ENCODE data around the gene SPECC1L. TPM values are rescaled to one million over a fixed set of nuclear protein-coding genes. Genes with fewer than 3 reads are reported as not detected.
A peak's percentile ranks its signal among the peaks of the same experiment; 100 is the strongest.

The SPECC1L gene
- total RNA-seq, 1 donor = 46.7 TPM

- peaks cover 45% of the 10 kb centered on the region for H4K20me1 ChIP-seq (ENCODE audit: insufficient read depth, low read length)
- H2AFZ ChIP-seq (ENCODE audit: low read length) = no peak overlapping the region
- no peak overlapping the region for H3K4me3 ChIP-seq (ENCODE audit: insufficient read depth, low read length)
- H3K36me3 ChIP-seq (ENCODE audit: insufficient read depth, low read length) = peaks cover 41% of the 10 kb centered on the region
- H3K27me3 ChIP-seq (ENCODE audit: insufficient read depth, low read length) = no peaks in the 10 kb centered on the region
- H3K79me2 ChIP-seq (ENCODE audit: insufficient read depth, low read length) = peaks cover 36% of the 10 kb centered on the region
- peak; percentile 3 for DNase-seq (ENCODE audit: insufficient read length, low spot score, missing footprints)
- H3K4me1 ChIP-seq (ENCODE audit: insufficient read depth, low read length) = no peaks in the 10 kb centered on the region
- H3K9me3 ChIP-seq (ENCODE audit: low read depth, low read length) = no peaks in the 10 kb centered on the region
- H3K4me2 ChIP-seq (ENCODE audit: insufficient read depth, low read length) = no peak overlapping the region
- H3K27ac ChIP-seq (ENCODE audit: low read depth, low read length) = no peak overlapping the region
- no peak for TF ChIP-seq CTCF (IDR thresholded peaks at IDR 0.05; ENCODE audit: extremely low read depth, low read depth, low read length)
Measured at GRCh38 chr22:24408630-24409029, 138.0 kb downstream of the SPECC1L start.

GRCh38 chr22:24409707-24410106 lies 139.1 kb downstream of the SPECC1L start:
- H3K4me2 ChIP-seq (ENCODE audit: insufficient read depth, low read length) = no peak overlapping the region
- TF ChIP-seq CTCF (IDR thresholded peaks at IDR 0.05; ENCODE audit: extremely low read depth, low read depth, low read length) = no peak
- H3K36me3 ChIP-seq (ENCODE audit: insufficient read depth, low read length) = peaks cover 38% of the 10 kb centered on the region
- H3K9me3 ChIP-seq (ENCODE audit: low read depth, low read length) = no peaks in the 10 kb centered on the region
- no peaks in the 10 kb centered on the region for H3K4me1 ChIP-seq (ENCODE audit: insufficient read depth, low read length)
- H3K4me3 ChIP-seq (ENCODE audit: insufficient read depth, low read length) = no peak overlapping the region
- H2AFZ ChIP-seq (ENCODE audit: low read length) = no peak overlapping the region
- peak; percentile 29 for DNase-seq (ENCODE audit: insufficient read length, low spot score, missing footprints)
- peaks cover 31% of the 10 kb centered on the region for H3K79me2 ChIP-seq (ENCODE audit: insufficient read depth, low read length)
- H3K27me3 ChIP-seq (ENCODE audit: insufficient read depth, low read length) = no peaks in the 10 kb centered on the region
- H4K20me1 ChIP-seq (ENCODE audit: insufficient read depth, low read length) = peaks cover 40% of the 10 kb centered on the region
- no peak overlapping the region for H3K27ac ChIP-seq (ENCODE audit: low read depth, low read length)

GRCh38 chr22:24410110-24410856 lies 139.7 kb downstream of the SPECC1L start:
- DNase-seq (ENCODE audit: insufficient read length, low spot score, missing footprints) = peak; percentile 95
- no peaks in the 10 kb centered on the region for H3K27me3 ChIP-seq (ENCODE audit: insufficient read depth, low read length)
- H3K79me2 ChIP-seq (ENCODE audit: insufficient read depth, low read length) = peaks cover 26% of the 10 kb centered on the region
- H3K4me1 ChIP-seq (ENCODE audit: insufficient read depth, low read length) = no peaks in the 10 kb centered on the region
- H3K9me3 ChIP-seq (ENCODE audit: low read depth, low read length) = no peaks in the 10 kb centered on the region
- H3K4me2 ChIP-seq (ENCODE audit: insufficient read depth, low read length) = no peak overlapping the region
- H2AFZ ChIP-seq (ENCODE audit: low read length) = no peak overlapping the region
- H3K36me3 ChIP-seq (ENCODE audit: insufficient read depth, low read length) = peaks cover 42% of the 10 kb centered on the region
- no peak overlapping the region for H3K4me3 ChIP-seq (ENCODE audit: insufficient read depth, low read length)
- H3K27ac ChIP-seq (ENCODE audit: low read depth, low read length) = no peak overlapping the region
- H4K20me1 ChIP-seq (ENCODE audit: insufficient read depth, low read length) = peaks cover 40% of the 10 kb centered on the region
- no peak for TF ChIP-seq CTCF (IDR thresholded peaks at IDR 0.05; ENCODE audit: extremely low read depth, low read depth, low read length)

- H2AFZ ChIP-seq (ENCODE audit: low read length) = no peak overlapping the region
- no peak overlapping the region for H3K4me2 ChIP-seq (ENCODE audit: insufficient read depth, low read length)
- no peaks in the 10 kb centered on the region for H3K27me3 ChIP-seq (ENCODE audit: insufficient read depth, low read length)
- no peak for TF ChIP-seq CTCF (IDR thresholded peaks at IDR 0.05; ENCODE audit: extremely low read depth, low read depth, low read length)
- DNase-seq (ENCODE audit: insufficient read length, low spot score, missing footprints) = peak; percentile 55
- H3K4me1 ChIP-seq (ENCODE audit: insufficient read depth, low read length) = no peaks in the 10 kb centered on the region
- H3K4me3 ChIP-seq (ENCODE audit: insufficient read depth, low read length) = no peak overlapping the region
- H3K36me3 ChIP-seq (ENCODE audit: insufficient read depth, low read length) = peaks cover 44% of the 10 kb centered on the region
- peaks cover 18% of the 10 kb centered on the region for H3K79me2 ChIP-seq (ENCODE audit: insufficient read depth, low read length)
- peaks cover 33% of the 10 kb centered on the region for H4K20me1 ChIP-seq (ENCODE audit: insufficient read depth, low read length)
- H3K9me3 ChIP-seq (ENCODE audit: low read depth, low read length) = no peaks in the 10 kb centered on the region
- H3K27ac ChIP-seq (ENCODE audit: low read depth, low read length) = no peak overlapping the region
Measured at GRCh38 chr22:24411256-24412004, 140.8 kb downstream of the SPECC1L start.

Measured in osteoblast (primary cell).